Activated B cell treated with CpG ODN at 0.5 μM for 24 hours (primary cell): ENCODE measurements around the gene CHRNA5. TPM values are rescaled to one million over a fixed set of nuclear protein-coding genes. Genes with fewer than 3 reads are reported as not detected.

Source experiments
- total RNA-seq: library from RNA; stranded (reverse); gene quantifications from 2 replicates; pipeline ENCODE4 v1.2.3, GENCODE V29; 2022

The CHRNA5 gene
- total RNA-seq, 1 donor from 2014 or later = 1.3 TPM

Other genes with a start within 250 kb of the CHRNA5 start
- not detected in 2 replicates for gene CRABP1, start 225.2 kb upstream of the CHRNA5 start, total RNA-seq
- 69.9 and 75.9 TPM in 2 replicates for gene IREB2, start 127.3 kb upstream of the CHRNA5 start, total RNA-seq
- gene HYKK, start 57.9 kb upstream of the CHRNA5 start, total RNA-seq = 0.10 and 0.53 TPM in 2 replicates
- 178 and 182 TPM in 2 replicates for gene PSMA4, start 25.1 kb upstream of the CHRNA5 start, total RNA-seq
- gene CHRNA3, start 55.5 kb downstream of the CHRNA5 start, total RNA-seq = not detected in 2 replicates
- gene CHRNB4, start 75.7 kb downstream of the CHRNA5 start, total RNA-seq = not detected in 2 replicates
- gene ADAMTS7, start 245.9 kb downstream of the CHRNA5 start, total RNA-seq = 12.0 and 14.1 TPM in 2 replicates